ENCODE results near the gene RNF220. TPM values are rescaled to one million over a fixed set of nuclear protein-coding genes. Genes with fewer than 3 reads are reported as not detected.

Gene RNF220
- total and polyA plus RNA-seq, 2 of the 13 experiments (the other 11 are each of a cell fraction or from before 2014, with no cell fraction given), result 48.2 to 72.1 TPM

GRCh38 chr1:44377925-44378784, 26.9 kb upstream of the RNF220 start (continued):
- TF ChIP-seq ZHX2 (IDR thresholded peaks at IDR 0.05; ENCODE audit: low read depth) (no peak), ZHX2 (CRISPR knock-in tag; IDR thresholded peaks at IDR 0.05; ENCODE audit: borderline replicate concordance) (no peak), ZHX1 (CRISPR knock-in tag; IDR thresholded peaks at IDR 0.05; ENCODE audit: low read depth) (no peak), ARID3A (IDR thresholded peaks at IDR 0.05; ENCODE audit: low read depth, low read length) (0 out of 2 replicates have a peak, but pooled peaks have one; percentile 12), MEIS2 (CRISPR knock-in tag; IDR thresholded peaks at IDR 0.05) (no peak), ZNF225 (CRISPR knock-in tag; IDR thresholded peaks at IDR 0.05) (no peak), ZNF367 (CRISPR knock-in tag; IDR thresholded peaks at IDR 0.05; ENCODE audit: borderline replicate concordance) (no peak), ZNF101 (CRISPR knock-in tag; IDR thresholded peaks at IDR 0.05; ENCODE audit: borderline replicate concordance, low read depth) (no peak), ZNF20 (CRISPR knock-in tag; IDR thresholded peaks at IDR 0.05) (no peak), ZNF792 (CRISPR knock-in tag; IDR thresholded peaks at IDR 0.05) (no peak), EED (CRISPR knock-in tag; IDR thresholded peaks at IDR 0.05) (no peak), GATAD2A (CRISPR knock-in tag; IDR thresholded peaks at IDR 0.05) (peak; percentile 34; the same call in 1 of the 2 replicates), KLF15 (CRISPR knock-in tag; IDR thresholded peaks at IDR 0.05; ENCODE audit: borderline replicate concordance) (no peak)
